DND-41 (cell line): ENCODE data around the gene CARMIL3.

ENCODE experiments used
- EZH2 ChIP-seq: IDR thresholded peaks from 3 replicates; pipeline ENCODE4 v1.6.1; 2012; ENCODE audit warnings: borderline replicate concordance, low read depth, mild to moderate bottlenecking, moderate library complexity, low read length, inconsistent platforms; ENCODE audit not compliant: severe bottlenecking
- TF ChIP-seq, protein P1 (sequence below): IDR thresholded peaks from 2 replicates; pipeline ENCODE4 v1.5.1; 2012; ENCODE audit warnings: borderline replicate concordance, low read length, moderate library complexity, mild to moderate bottlenecking; ENCODE audit not compliant: poor library complexity, severe bottlenecking; ENCODE audit errors: extremely low read depth

GRCh38 chr14:24084440-24084839 is 32.6 kb downstream of the CARMIL3 start:
- TF ChIP-seq, protein P1, sequence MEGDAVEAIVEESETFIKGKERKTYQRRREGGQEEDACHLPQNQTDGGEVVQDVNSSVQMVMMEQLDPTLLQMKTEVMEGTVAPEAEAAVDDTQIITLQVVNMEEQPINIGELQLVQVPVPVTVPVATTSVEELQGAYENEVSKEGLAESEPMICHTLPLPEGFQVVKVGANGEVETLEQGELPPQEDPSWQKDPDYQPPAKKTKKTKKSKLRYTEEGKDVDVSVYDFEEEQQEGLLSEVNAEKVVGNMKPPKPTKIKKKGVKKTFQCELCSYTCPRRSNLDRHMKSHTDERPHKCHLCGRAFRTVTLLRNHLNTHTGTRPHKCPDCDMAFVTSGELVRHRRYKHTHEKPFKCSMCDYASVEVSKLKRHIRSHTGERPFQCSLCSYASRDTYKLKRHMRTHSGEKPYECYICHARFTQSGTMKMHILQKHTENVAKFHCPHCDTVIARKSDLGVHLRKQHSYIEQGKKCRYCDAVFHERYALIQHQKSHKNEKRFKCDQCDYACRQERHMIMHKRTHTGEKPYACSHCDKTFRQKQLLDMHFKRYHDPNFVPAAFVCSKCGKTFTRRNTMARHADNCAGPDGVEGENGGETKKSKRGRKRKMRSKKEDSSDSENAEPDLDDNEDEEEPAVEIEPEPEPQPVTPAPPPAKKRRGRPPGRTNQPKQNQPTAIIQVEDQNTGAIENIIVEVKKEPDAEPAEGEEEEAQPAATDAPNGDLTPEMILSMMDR: no peak
- no peak for TF ChIP-seq EZH2
